Ascending aorta (tissue), 2 donors: ENCODE data around the gene VPS26A. TPM values are rescaled to one million over a fixed set of nuclear protein-coding genes. Genes with fewer than 3 reads are reported as not detected.
"Not testable (repeated sequence)": the region's sequence is repeated elsewhere in the genome, so short reads cannot be mapped to it uniquely, and the experiment has no call there.

ENCODE experiments used
- DNase-seq, 2 donors: peaks; one replicate each; pipeline ENCODE4 v3.0.0-alpha.2; 2019; ENCODE audit warnings: low spot score in 2 of 2
- H3K27ac ChIP-seq, 2 donors: fragments of 200-600 bp; sonication (generic); one replicate each; pipeline ENCODE4 v1.5.1; 2016 to 2017; ENCODE audit warnings: mild to moderate bottlenecking in 1 of 2
- H3K27me3 ChIP-seq: fragments of 200-600 bp; sonication (generic); one replicate; pipeline ENCODE4 v1.5.1; 2017
- H3K36me3 ChIP-seq, 2 donors: fragments of 200-600 bp; sonication (generic); one replicate each; pipeline ENCODE4 v1.5.1; 2016
- H3K4me1 ChIP-seq, 2 donors: fragments of 200-600 bp; sonication (generic); one replicate each; pipeline ENCODE4 v1.5.1; 2016 to 2017; ENCODE audit warnings: mild to moderate bottlenecking in 1 of 2
- H3K4me3 ChIP-seq, 2 donors: fragments of 200-600 bp; sonication (generic); one replicate each; pipeline ENCODE4 v1.5.1; 2016 to 2017; ENCODE audit warnings: mild to moderate bottlenecking in 1 of 2
- H3K9me3 ChIP-seq, 2 donors: fragments of 200-600 bp; sonication (generic); one replicate each; pipeline ENCODE4 v1.5.1; 2016
- CTCF ChIP-seq, 3 experiments: fragments of 200-600 bp in 2 of 3; fragments of 450-650 bp in 1 of 3; sonication (generic) in 2 of 3; IDR thresholded peaks; one replicate each; pipeline ENCODE4 v1.5.1; 2016 to 2019; ENCODE audit warnings: antibody characterized with exemption in 3 of 3, mild to moderate bottlenecking in 1 of 3, moderate library complexity in 1 of 3
- intact Hi-C: fragments of 100-400 bp; cut with DNase I; formaldehyde crosslinking; loops from one replicate; pipeline ENCODE4 v1.15.1; 2023
- total RNA-seq: library from RNA; depleted of rRNA; stranded (reverse); fragments of >200 nt; gene quantifications from one replicate; pipeline ENCODE4 v1.1.0, GENCODE V29; 2016

The VPS26A gene
- total RNA-seq, 1 donor from 2014 or later = 26.0 TPM

DNA sequence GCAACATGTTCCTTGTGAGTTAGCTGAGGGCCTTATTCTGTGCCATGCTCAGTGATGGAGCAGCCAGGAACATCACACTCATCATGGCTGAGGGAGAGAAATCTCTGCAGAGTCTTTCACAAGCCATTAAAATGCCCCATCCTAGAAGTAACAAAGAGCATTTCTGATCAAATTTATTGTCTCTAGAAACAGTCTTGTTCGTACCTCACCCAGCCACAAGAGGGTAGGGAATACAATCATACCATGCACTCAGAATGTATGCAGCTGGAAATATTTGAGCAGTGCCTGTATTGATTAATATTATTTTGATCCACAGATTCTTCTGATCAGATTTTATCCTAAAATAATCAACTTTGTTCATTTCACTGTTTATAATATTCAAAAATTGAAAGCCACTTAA, 17.3 kb downstream of the VPS26A start:
- Histone ChIP-seq H3K4me3 (no peak overlapping the region), H3K27ac (no peak overlapping the region), H3K9me3 (no peaks in the 10 kb centered on the region), H3K4me1 (no peaks in the 10 kb centered on the region), H3K27me3 (no peaks in the 10 kb centered on the region), H3K36me3 (peaks cover 8 to 13% of the 10 kb centered on the region in 2 donors)
- intact Hi-C loops = no loop called here
- no peak for TF ChIP-seq CTCF (IDR thresholded peaks at IDR 0.05)
- no peak for DNase-seq

DNA sequence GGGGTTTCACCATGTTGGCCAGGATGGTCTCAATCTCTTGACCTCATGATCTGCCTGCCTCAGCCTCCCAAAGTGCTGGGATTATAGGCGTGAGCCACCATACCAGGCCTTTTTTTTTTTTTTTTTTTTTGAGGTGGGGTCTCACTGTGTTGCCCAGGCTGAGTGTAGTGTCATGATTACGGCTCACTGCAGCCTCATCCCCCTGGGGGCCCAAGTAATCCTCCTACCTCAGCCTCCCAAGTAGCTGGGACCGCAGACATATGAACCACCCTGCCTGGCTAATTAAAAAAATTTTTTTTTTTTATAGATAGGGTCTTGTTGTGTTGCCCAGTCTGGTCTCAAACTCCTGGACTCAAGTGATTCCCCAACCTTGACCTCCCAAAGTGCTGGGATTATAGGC, 18.1 kb downstream of the VPS26A start:
- H3K27ac ChIP-seq, H3K4me1 ChIP-seq, intact Hi-C loops, H3K4me3 ChIP-seq, H3K9me3 ChIP-seq, DNase-seq, H3K36me3 ChIP-seq, H3K27me3 ChIP-seq: not testable (repeated sequence)

- Histone ChIP-seq H3K27ac (no peak overlapping the region), H3K36me3 (no peaks in the 10 kb centered on the region), H3K4me3 (no peak overlapping the region), H3K27me3 (no peaks in the 10 kb centered on the region), H3K9me3 (no peaks in the 10 kb centered on the region), H3K4me1 (no peaks in the 10 kb centered on the region)
- TF ChIP-seq CTCF (IDR thresholded peaks at IDR 0.05) = no peak
- intact Hi-C loops = no loop called here
- no peak for DNase-seq
Observed at GRCh38 chr10:69142983-69143382, 19.0 kb downstream of the VPS26A start.

GRCh38 chr10:69145329-69145728, 21.4 kb downstream of the VPS26A start:
- H3K27ac ChIP-seq = no peak overlapping the region
- no peaks in the 10 kb centered on the region for H3K27me3 ChIP-seq
- no peaks in the 10 kb centered on the region for H3K9me3 ChIP-seq
- TF ChIP-seq CTCF (IDR thresholded peaks at IDR 0.05) = no peak
- DNase-seq = no peak
- intact Hi-C loops = no loop called here
- H3K4me1 ChIP-seq = no peaks in the 10 kb centered on the region
- no peak overlapping the region for H3K4me3 ChIP-seq
- no peaks in the 10 kb centered on the region for H3K36me3 ChIP-seq

GRCh38 chr10:69145864-69146263, 21.9 kb downstream of the VPS26A start:
- Histone ChIP-seq H3K27me3 (no peaks in the 10 kb centered on the region), H3K36me3 (no peaks in the 10 kb centered on the region), H3K27ac (no peak overlapping the region), H3K4me3 (no peak overlapping the region), H3K4me1 (no peaks in the 10 kb centered on the region), H3K9me3 (no peaks in the 10 kb centered on the region)
- no peak for DNase-seq
- intact Hi-C loops = no loop called here
- no peak for TF ChIP-seq CTCF (IDR thresholded peaks at IDR 0.05)

- Histone ChIP-seq H3K9me3 (no peaks in the 10 kb centered on the region), H3K4me1 (no peaks in the 10 kb centered on the region), H3K27ac (no peak overlapping the region), H3K36me3 (no peaks in the 10 kb centered on the region), H3K4me3 (no peak overlapping the region), H3K27me3 (no peaks in the 10 kb centered on the region)
- intact Hi-C loops = no loop called here
- TF ChIP-seq CTCF (IDR thresholded peaks at IDR 0.05) = no peak
- no peak for DNase-seq
Observed at GRCh38 chr10:69146759-69147158, 22.8 kb downstream of the VPS26A start.
